ENCODE results near the gene PCCA.

- TF ChIP-seq CREB5 (CRISPR knock-in tag; IDR thresholded peaks at IDR 0.05; ENCODE audit: low read depth) (no peak), ZNF8 (CRISPR knock-in tag; IDR thresholded peaks at IDR 0.05) (no peak), ZNF565 (CRISPR knock-in tag; conservative IDR thresholded peaks at IDR 0.05; ENCODE audit: low read depth) (no peak), ZFP3 (CRISPR knock-in tag; IDR thresholded peaks at IDR 0.05) (no peak), GLIS3 (CRISPR knock-in tag; IDR thresholded peaks at IDR 0.05) (no peak), ZNF70 (CRISPR knock-in tag; IDR thresholded peaks at IDR 0.05) (no peak), PPARA (CRISPR knock-in tag; IDR thresholded peaks at IDR 0.05; ENCODE audit: borderline replicate concordance) (no peak), ARNTL (CRISPR knock-in tag; IDR thresholded peaks at IDR 0.05; ENCODE audit: borderline replicate concordance, low read depth) (no peak), TSHZ2 (CRISPR knock-in tag; IDR thresholded peaks at IDR 0.05) (no peak), RARB (CRISPR knock-in tag; IDR thresholded peaks at IDR 0.05) (no peak), BACH2 (CRISPR knock-in tag; IDR thresholded peaks at IDR 0.05; ENCODE audit: borderline replicate concordance) (no peak)
- TF ChIP-seq, protein P1, sequence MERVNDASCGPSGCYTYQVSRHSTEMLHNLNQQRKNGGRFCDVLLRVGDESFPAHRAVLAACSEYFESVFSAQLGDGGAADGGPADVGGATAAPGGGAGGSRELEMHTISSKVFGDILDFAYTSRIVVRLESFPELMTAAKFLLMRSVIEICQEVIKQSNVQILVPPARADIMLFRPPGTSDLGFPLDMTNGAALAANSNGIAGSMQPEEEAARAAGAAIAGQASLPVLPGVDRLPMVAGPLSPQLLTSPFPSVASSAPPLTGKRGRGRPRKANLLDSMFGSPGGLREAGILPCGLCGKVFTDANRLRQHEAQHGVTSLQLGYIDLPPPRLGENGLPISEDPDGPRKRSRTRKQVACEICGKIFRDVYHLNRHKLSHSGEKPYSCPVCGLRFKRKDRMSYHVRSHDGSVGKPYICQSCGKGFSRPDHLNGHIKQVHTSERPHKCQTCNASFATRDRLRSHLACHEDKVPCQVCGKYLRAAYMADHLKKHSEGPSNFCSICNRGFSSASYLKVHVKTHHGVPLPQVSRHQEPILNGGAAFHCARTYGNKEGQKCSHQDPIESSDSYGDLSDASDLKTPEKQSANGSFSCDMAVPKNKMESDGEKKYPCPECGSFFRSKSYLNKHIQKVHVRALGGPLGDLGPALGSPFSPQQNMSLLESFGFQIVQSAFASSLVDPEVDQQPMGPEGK (CRISPR knock-in tag; IDR thresholded peaks at IDR 0.05; ENCODE audit: borderline replicate concordance): no peak
- TF ChIP-seq, protein P2, sequence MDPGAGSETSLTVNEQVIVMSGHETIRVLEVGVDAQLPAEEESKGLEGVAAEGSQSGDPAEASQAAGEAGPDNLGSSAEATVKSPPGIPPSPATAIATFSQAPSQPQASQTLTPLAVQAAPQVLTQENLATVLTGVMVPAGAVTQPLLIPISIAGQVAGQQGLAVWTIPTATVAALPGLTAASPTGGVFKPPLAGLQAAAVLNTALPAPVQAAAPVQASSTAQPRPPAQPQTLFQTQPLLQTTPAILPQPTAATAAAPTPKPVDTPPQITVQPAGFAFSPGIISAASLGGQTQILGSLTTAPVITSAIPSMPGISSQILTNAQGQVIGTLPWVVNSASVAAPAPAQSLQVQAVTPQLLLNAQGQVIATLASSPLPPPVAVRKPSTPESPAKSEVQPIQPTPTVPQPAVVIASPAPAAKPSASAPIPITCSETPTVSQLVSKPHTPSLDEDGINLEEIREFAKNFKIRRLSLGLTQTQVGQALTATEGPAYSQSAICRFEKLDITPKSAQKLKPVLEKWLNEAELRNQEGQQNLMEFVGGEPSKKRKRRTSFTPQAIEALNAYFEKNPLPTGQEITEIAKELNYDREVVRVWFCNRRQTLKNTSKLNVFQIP (CRISPR knock-in tag; IDR thresholded peaks at IDR 0.05; ENCODE audit: borderline replicate concordance, low read depth): no peak
These were observed 435.1 kb downstream of the PCCA start for GRCh38 chr13:100523981-100524386.

Data from SK-N-SH treated with all-trans-retinoic acid at 6 μM for 48 hours (cell line).